GM18519 (cell line): ENCODE measurements around the gene ZNF454.

Experiments used
- ATAC-seq: cut with Tn5 transposase; IDR thresholded peaks from one replicate; pipeline ENCODE4 v1.9.1; 2021; ENCODE audit warnings: mild to moderate bottlenecking, moderate library complexity; ENCODE audit not compliant: unreplicated experiment, low FRiP score

The ZNF454 gene

DNA sequence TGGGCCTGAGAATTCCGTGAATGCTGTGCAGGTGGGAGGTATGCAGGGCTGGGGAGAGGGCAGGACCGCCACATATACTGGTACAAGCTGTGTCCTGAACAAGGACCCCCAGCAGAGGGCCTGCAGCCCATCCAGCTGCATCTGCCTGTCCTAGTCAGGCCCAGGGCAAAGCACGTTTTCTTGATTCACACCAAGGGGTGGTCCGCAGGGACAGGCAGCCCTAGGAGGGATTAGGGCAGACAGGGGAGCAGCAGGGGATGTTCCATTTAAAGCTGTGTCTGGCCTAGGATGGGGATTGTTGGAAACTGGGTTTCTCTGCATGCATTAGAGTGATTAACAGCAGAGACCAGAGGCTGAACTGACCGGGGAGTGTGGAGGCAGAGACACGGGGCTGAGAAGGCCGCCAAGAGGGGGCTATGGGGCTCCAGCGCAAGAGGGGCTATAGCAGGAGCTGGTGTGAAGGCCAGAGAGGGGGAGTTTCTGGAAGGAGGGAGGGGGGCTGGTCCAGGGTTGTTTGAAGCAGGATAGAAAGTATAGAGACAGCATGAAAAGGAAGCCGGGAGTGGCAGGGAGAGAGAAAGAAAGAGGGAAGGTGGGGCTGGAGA, 51.4 kb downstream of the ZNF454 start:
- ATAC-seq = no peak

DNA sequence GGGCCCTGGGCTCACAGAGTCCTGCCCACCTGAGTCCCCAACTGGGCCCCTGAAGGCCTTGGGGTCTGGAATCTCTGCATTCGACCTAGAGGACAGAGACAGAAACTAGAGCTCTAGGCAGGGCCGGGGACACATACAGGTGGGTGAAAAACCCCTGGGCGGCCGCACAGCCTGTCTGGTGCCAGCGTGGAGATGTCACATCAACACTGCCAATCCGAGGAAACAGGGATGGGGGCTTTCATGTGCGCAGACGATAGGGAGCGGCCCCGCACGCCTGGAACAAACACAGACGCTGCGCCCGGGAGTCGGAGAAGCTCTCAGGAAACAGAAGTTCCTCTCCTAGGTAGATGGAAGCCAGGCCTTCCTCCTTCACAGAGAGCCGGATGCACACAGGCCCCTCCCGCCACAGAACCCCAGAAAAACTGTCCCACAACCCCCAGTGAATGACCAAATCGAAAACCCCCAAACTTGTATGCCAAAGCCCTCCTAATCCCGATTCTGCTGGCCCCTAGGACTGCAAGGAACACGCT, 52.3 kb downstream of the ZNF454 start:
- ATAC-seq = no peak

DNA sequence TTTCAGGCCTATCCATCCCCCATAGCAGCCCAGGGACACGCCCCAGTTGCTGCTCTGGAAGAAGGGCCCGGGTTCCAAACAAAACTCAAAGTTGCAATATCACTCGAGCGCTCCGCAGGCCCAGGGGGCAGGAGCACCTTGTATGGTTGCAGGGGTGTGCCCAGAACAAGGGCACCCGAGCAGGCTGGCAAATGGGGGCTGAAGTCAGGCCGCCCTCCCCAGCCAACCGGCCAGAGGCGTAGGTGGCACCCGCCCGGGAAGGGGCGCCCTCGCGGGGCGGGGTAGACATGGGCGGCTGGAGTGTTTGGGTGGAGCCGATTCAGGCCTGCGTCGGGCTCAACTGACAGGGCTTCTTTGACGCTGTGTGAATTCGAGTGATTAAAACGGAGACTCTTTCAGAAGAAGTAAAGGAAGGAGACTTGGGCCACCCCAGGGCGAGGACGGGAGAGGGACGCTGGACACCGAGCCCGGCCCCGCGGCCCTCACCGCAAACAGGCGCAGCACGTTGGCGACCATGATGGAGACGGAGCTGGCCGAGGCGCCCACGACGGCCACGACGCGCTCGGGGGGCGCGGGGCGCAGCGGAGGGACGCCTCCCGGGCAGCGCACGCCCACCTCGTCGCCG, 53.1 kb downstream of the ZNF454 start:
- ATAC-seq = no peak

DNA sequence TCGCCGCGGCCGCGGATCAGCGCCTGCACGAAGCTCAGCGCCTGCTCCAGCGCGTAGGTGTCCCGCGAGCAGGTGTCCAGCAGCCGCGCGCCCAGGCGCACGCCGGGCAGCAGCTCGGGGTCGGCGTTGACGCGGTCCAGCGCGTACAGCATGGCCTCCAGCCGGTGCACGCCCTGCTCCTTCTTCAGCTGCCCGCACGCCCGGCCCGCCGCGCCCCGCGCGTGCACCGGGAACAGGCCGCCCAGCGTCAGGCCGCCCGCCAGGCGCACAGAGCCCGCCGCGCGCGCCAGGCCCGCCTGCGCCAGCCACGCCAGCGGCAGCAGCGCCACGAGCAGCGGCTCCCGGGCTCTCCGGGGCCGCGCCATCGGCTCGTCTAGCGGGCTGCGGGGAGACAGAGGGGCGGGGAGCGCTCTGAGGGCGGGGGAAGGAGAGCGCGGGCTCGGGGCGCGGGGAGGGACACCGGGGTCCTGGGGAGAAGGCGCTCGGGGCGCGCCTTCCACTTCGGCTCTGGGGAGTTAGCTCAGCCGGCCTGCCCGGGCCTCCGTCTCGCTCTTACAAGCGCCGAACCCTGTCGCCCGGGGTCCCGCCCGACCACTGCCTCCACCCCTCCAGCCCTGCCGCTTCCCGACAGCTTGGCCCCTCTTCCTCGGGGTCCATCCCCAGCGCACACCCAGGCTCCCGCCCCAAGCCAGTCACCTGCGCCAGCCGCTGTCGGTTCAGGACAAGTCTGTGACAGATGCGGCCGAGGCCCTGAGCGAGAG, 53.8 kb downstream of the ZNF454 start, which contains the start of gene GRM6:
Gene GRM6, minus strand, starts transcription at position 741 of the 761 bp plus-strand sequence. Its CDS starts 376 bp downstream, at position 365.
- ATAC-seq = no peak

DNA sequence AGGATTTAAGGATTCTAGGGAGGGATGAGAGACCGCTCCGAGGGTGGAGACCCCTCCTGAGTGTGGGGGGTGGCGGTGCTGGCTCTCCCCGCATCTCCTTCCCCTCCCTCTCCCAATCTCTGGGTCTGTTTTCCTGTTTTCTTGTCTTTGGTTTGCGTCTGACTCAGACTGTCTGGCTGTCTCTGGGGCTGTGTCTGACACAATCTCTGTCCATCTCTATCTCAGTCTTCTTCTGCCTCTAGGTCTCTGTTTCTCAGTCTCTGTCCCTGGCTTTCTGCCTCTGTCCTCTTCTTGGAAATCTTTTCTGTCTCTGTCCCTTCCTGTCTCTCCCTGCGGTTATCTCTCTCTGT, 54.3 kb downstream of the ZNF454 start:
- no peak for ATAC-seq

DNA sequence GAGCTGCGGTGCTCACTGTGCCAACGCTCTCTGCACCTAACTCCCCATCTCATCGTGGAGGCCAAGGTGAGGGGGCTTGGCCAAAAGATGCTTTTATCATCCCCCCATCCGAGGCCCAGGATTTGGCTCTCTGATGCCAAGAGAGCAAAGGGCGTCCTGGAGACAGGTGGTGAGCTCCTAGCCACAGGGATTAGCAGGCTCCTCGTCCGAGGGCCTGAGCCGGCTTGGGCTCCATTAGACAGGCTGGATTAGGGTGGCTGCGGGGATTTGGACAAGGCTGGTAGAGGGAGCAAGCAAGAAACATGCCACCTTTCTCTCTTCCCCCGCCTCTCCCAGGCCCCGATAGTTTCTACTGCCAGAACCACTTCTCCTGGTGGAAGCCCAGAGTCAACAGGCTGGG, 55.2 kb downstream of the ZNF454 start:
- no peak for ATAC-seq

DNA sequence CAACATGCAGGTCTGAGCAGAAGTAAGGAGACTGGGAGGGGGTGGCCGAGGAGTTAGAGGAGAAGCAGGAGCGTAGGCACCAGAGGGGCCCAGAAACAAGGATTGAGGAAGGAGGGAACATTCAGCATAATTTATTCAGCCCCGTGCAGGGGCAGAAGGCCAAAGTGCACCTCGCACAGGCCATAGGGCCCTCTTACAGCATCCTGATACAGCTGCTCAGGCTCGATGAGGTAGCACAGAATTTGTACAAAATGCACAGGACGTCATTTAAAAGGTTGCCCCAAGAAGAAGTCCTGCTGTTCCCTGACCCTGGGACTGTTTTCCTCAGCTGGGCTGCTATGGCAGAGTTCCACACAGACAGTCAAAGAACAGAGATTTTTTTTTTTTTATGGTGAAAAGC, 56.2 kb downstream of the ZNF454 start:
- no peak for ATAC-seq

DNA sequence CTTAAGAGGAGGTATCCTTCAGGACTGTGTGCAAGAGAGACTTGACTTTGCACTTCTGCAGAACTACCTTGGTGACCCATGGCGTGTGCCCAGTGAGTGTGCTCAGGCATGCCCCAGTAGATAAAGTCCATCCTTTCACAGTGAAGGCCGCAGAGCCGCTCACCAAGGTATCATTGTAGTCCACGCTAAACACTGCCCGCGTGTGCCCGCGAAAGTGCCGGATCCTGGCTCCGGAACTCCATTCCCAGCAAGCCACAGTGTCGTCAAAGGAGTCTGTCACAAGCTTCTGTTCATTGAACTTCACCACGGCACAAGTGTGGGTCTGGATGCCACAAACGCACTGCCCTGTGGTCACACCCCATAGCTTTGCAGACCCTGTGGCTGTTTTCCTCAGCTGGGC, 57.4 kb downstream of the ZNF454 start:
- ATAC-seq = no peak

DNA sequence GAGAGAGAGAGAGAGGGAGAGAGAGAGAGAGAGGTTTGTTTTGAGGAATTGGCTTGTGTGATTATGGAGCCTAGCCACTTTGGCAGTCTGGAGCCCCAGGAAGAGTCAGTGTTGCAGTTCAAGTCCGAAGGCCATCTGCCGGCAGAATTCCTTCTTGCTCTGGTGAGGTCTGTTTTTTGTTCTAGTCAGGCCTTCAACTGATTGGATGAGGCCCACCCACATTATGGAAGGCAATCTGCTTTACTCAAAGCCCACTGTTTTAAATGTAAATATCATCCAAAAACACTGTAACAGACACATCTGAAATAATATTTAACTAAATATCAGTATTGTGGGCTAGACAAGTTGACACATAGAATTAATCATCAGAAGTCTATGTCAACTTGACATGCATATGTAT, 65.6 kb downstream of the ZNF454 start:
- no peak for ATAC-seq

DNA sequence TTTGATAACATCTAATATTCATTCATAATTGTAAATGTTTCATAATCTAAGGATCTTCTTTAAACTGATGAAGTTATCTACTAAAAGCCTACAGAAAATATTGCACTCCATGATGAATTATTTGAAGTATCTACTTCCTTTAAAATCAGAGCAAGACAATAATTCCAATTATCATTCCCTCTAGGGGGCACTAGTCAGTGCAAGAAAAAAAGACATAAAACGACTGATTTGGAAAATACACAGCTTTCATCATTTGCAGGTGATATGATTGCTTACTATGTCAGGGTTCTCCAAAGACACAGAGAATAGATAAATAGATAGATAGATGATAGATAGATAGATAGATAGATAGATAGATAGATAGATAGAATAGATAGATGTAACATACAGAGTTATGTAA, 67.7 kb downstream of the ZNF454 start:
- ATAC-seq = no peak
